K562 (cell line): ENCODE measurements around the gene MPV17L. TPM values are rescaled to one million over a fixed set of nuclear protein-coding genes. Genes with fewer than 3 reads are reported as not detected.
A peak's percentile ranks its signal among the peaks of the same experiment; 100 is the strongest.

ENCODE experiments used
- ATAC-seq: fragments of 200-7000 bp; cut with Tn5 transposase; 3 replicates; pipeline ENCODE4 v1.9.1; 2020; ENCODE audit warnings: moderate library complexity
- BruUV-seq: library from RNA; stranded (reverse); fragments of 400-500 nt; replicated peaks from 2 replicates; lab custom pipeline; 2021; lab: Mats Ljungman, UMichigan
- CTCF ChIA-PET: fragments of 300-600 bp; formaldehyde crosslinking; extraction: SDS; loops from one replicate; lab custom pipeline; 2021; ENCODE audit warnings: low intra/inter-chr PET ratio; lab: Yijun Ruan, JAX
- POLR2A ChIA-PET: fragments of 300-600, 350-650 bp; sonication (Branson Sonifier 250); formaldehyde crosslinking; extraction: SDS; loops from one replicate; lab custom pipeline; 2021; ENCODE audit warnings: antibody characterized with exemption, inconsistent platforms; lab: Yijun Ruan, JAX
- DNase-seq, 4 experiments: peaks; one replicate each; pipeline versions ENCODE4 v3.0.0 to v3.0.0-alpha.2; 2011 to 2018; ENCODE audit warnings: low spot score in 3 of 4, mixed read lengths in 3 of 4; ENCODE audit errors: extremely low read depth in 1 of 4
- FAIRE-seq: peaks from 2 replicates; lab custom pipeline; 2011; peaks lifted over from hg19 to GRCh38; lab: Jason Lieb, UNC
- H2AFZ ChIP-seq: 2 replicates; pipeline ENCODE4 v1.6.0; 2011; ENCODE audit warnings: low read depth, low read length, control low read depth, inconsistent platforms
- H3K27ac ChIP-seq: fragments of 200-600 bp; 3 replicates; pipeline ENCODE4 v1.8.0; 2011; ENCODE audit warnings: low read depth, mild to moderate bottlenecking, control low read depth, inconsistent platforms, low read length, moderate library complexity, mixed read lengths; ENCODE audit errors: extremely low read depth
- H3K27me3 ChIP-seq, 2 experiments: fragments of 300-600 bp in 1 of 2; 2 replicates in 1 of 2; 3 replicates in 1 of 2; pipeline versions ENCODE4 v1.6.0 to v1.8.0; 2011; ENCODE audit warnings: inconsistent platforms in 2 of 2, low read length in 2 of 2, mild to moderate bottlenecking in 1 of 2, mixed read lengths in 1 of 2, moderate library complexity in 1 of 2; ENCODE audit not compliant: control insufficient read depth in 2 of 2, insufficient read depth in 2 of 2
- H3K36me3 ChIP-seq: fragments of 300-600 bp; 3 replicates; pipeline ENCODE4 v1.8.0; 2011; ENCODE audit warnings: mild to moderate bottlenecking, low read length, inconsistent platforms; ENCODE audit not compliant: control insufficient read depth, insufficient read depth
- H3K4me1 ChIP-seq, 2 experiments: fragments of 200-600 bp in 1 of 2; replicated peaks in 1 of 2; 2 replicates in 1 of 2; 3 replicates in 1 of 2; pipeline versions ENCODE4 v1.5.1 to v1.8.0; 2011; ENCODE audit warnings: inconsistent platforms in 2 of 2, low read length in 2 of 2, mild to moderate bottlenecking in 1 of 2, mixed read lengths in 1 of 2, moderate library complexity in 1 of 2; ENCODE audit not compliant: control insufficient read depth in 2 of 2, insufficient read depth in 2 of 2
- H3K4me2 ChIP-seq: 2 replicates; pipeline ENCODE4 v1.6.1; 2011; ENCODE audit warnings: low read length, control low read depth, inconsistent platforms, mixed read lengths; ENCODE audit not compliant: insufficient read depth
- H3K4me3 ChIP-seq: fragments of 200-600 bp; sonication (generic), shearing (Covaris generic); 2 replicates; pipeline ENCODE4 v1.5.1; 2016; ENCODE audit warnings: control low read depth, inconsistent platforms
- H3K79me2 ChIP-seq: fragments of 200-600 bp; 3 replicates; pipeline ENCODE4 v1.8.0; 2011; ENCODE audit warnings: low read length, inconsistent platforms; ENCODE audit not compliant: control insufficient read depth, insufficient read depth
- H3K9ac ChIP-seq, 2 experiments: 2 replicates each; pipeline versions ENCODE4 v1.6.0 to v1.6.1; 2011; ENCODE audit warnings: low read depth in 2 of 2, low read length in 2 of 2, control low read depth in 1 of 2, inconsistent platforms in 1 of 2, mild to moderate bottlenecking in 1 of 2, mixed read lengths in 1 of 2; ENCODE audit not compliant: insufficient read depth in 1 of 2
- H3K9me1 ChIP-seq: one replicate; pipeline ENCODE4 v1.6.0; 2011; ENCODE audit warnings: inconsistent platforms, mild to moderate bottlenecking, low read length, moderate library complexity; ENCODE audit not compliant: control insufficient read depth, insufficient read depth
- H3K9me3 ChIP-seq: replicated peaks from 2 replicates; pipeline ENCODE4 v1.5.1; 2011; ENCODE audit warnings: low read depth, low read length, inconsistent platforms; ENCODE audit not compliant: control insufficient read depth, insufficient read depth
- H4K20me1 ChIP-seq: replicated peaks from 2 replicates; pipeline ENCODE4 v1.6.1; 2011; ENCODE audit warnings: low read length, inconsistent platforms, mixed read lengths; ENCODE audit not compliant: control insufficient read depth, insufficient read depth
- C11orf30 ChIP-seq: fragments of 450-650 bp; IDR thresholded peaks from 2 replicates; pipeline ENCODE4 v1.6.1; 2016; ENCODE audit warnings: low read depth, mild to moderate bottlenecking
- NR0B1 ChIP-seq: fragments of 450-650 bp; IDR thresholded peaks from one replicate; pipeline ENCODE4 v1.6.1; 2018; ENCODE audit warnings: mild to moderate bottlenecking, moderate library complexity; ENCODE audit not compliant: partially characterized antibody
- RAD21 ChIP-seq, 2 experiments: fragments of 250-450 bp in 1 of 2; fragments of 450-650 bp in 1 of 2; sonication (Bioruptor Pico) in 1 of 2; formaldehyde crosslinking in 1 of 2; IDR thresholded peaks in 1 of 2; conservative IDR thresholded peaks in 1 of 2; 2 replicates each; pipeline versions ENCODE4 v1.4.0 to v1.8.0; 2020 to 2022; ENCODE audit warnings: mild to moderate bottlenecking in 2 of 2, moderate library complexity in 1 of 2
- TBL1XR1 ChIP-seq, 2 experiments: IDR thresholded peaks; 2 replicates each; pipeline ENCODE4 v1.6.1; 2012; ENCODE audit warnings: improper control_type of control experiment in 2 of 2, low read length in 2 of 2, mild to moderate bottlenecking in 1 of 2
- ZNF184 ChIP-seq: sonication (generic); formaldehyde crosslinking; IDR thresholded peaks from 2 replicates; pipeline ENCODE4 v1.5.0; 2020; ENCODE audit warnings: missing genetic modification reagents
- ZNF778 ChIP-seq: fragments of 450-650 bp; formaldehyde crosslinking; IDR thresholded peaks from 2 replicates; pipeline ENCODE4 v1.4.0; 2020; ENCODE audit warnings: mild to moderate bottlenecking, moderate library complexity
- ZSCAN32 ChIP-seq: fragments of 450-650 bp; formaldehyde crosslinking; IDR thresholded peaks from 2 replicates; pipeline ENCODE4 v1.4.0; 2020; ENCODE audit warnings: mild to moderate bottlenecking, moderate library complexity
- WGBS: fragments of 100-300 bp; shearing (Covaris generic); methylation state at CpG from one replicate; pipeline ENCODE4 v1.1.6; 2016; ENCODE audit warnings: low coverage, mixed read lengths; ENCODE audit not compliant: insufficient coverage; ENCODE audit errors: missing lambda C conversion rate; 5-methylcytosine and 5-hydroxymethylcytosine counted together
- in situ Hi-C: fragments of 300-500 bp; cut with MboI; formaldehyde crosslinking; loops from 4 replicates; pipeline ENCODE4 v1.15.0; 2018; ENCODE audit warnings: inconsistent platforms, mixed read lengths
- intact Hi-C: fragments of 100-400 bp; cut with micrococcal nuclease; formaldehyde crosslinking; loops from 2 replicates; pipeline ENCODE4 v1.14.2; 2022
- polyA plus RNA-seq, 8 experiments: library from polyadenylated mRNA; depleted of rRNA in 4 of 8; stranded (reverse) in 5 of 8; unstranded in 3 of 8; fragments of >200 nt; fragmentation: Nextera tagmentation in 2 of 8; fragmentation: Illumina TruSeq in 1 of 8; extraction: Ambion mirVana in 2 of 8; extraction: Trizol in 1 of 8; gene quantifications; 2 replicates each; pipeline versions ENCODE4 v1.2.1 to v1.2.3, GENCODE V29; 2011 to 2014; ENCODE audit warnings: inconsistent platforms in 1 of 8, missing spikeins in 1 of 8
- total RNA-seq, 7 experiments: library from RNA; depleted of rRNA in 6 of 7; stranded (reverse); fragments of >200 nt in 6 of 7; fragmentation: Illumina TruSeq in 2 of 7; extraction: Trizol in 2 of 7; gene quantifications; 2 replicates each; pipeline versions ENCODE4 v1.2.1 to v1.2.3, GENCODE V29; 2011 to 2021; ENCODE audit warnings: low replicate concordance in 1 of 7

MPV17L gene
- total and polyA plus RNA-seq, 9 of the 15 experiments (the other 6 are each of a cell fraction or from before 2014, with no cell fraction given): not detected

- BruUV-seq: no TSS peak
- peak; percentile 94 for TF ChIP-seq ZNF184 (CRISPR knock-in tag)
- TF ChIP-seq RAD21 (CRISPR knock-in tag; conservative IDR thresholded peaks at IDR 0.05 in 1 of 2, IDR thresholded peaks at IDR 0.05 in 1 of 2): no peak
- TF ChIP-seq NR0B1: no peak
- no peak for TF ChIP-seq ZNF778
- no peak for TF ChIP-seq TBL1XR1 (IDR thresholded peaks at IDR 0.05; ENCODE audit: low read length in 2 of 2)
- no peak for TF ChIP-seq C11orf30
- TF ChIP-seq ZSCAN32 (CRISPR knock-in tag): no peak
- Histone ChIP-seq H3K4me1 (no peaks in the 10 kb centered on the region), H3K36me3 (no peaks in the 10 kb centered on the region), H2AFZ (no peak overlapping the region), H3K4me3 (no peak overlapping the region), H3K9me3 (peaks cover 3% of the 10 kb centered on the region; the same call in 1 of the 2 replicates), H3K9ac (no peak overlapping the region), H3K27me3 (peaks cover 0 to 2% of the 10 kb centered on the region in 2 experiments; a peak in 1 of 5 replicates), H3K4me2 (no peak overlapping the region), H3K9me1 (no peaks in the 10 kb centered on the region), H3K79me2 (no peaks in the 10 kb centered on the region), H3K27ac (no peak overlapping the region), H4K20me1 (no peaks in the 10 kb centered on the region)
- ChIA-PET POLR2A (interaction anchor here (0.5 to 0.6 kb wide), 2 partner anchors 19 to 247 kb away, joined by 3 read pairs; no protein-coding TSS in a partner anchor), CTCF (no interaction called here)
- FAIRE-seq: no peak
- 0% methylated on average over 1 of the region's 1 CpG for WGBS
- ATAC-seq: no peak
- no peak for DNase-seq
- in situ Hi-C loops: no loop called here
- intact Hi-C loops: no loop called here
Observed at GRCh38 chr16:15445450-15445849, 49.9 kb downstream of the MPV17L start.
